HG03175 (cell line): ENCODE measurements around the gene FOXQ1.

Source experiments
- ATAC-seq: cut with Tn5 transposase; IDR thresholded peaks from one replicate; pipeline ENCODE4 v1.9.1; 2021; ENCODE audit warnings: mild to moderate bottlenecking, moderate library complexity; ENCODE audit not compliant: unreplicated experiment

The FOXQ1 gene

GRCh38 chr6:1311400-1312202 is at the start of gene FOXQ1:
Gene FOXQ1 (plus strand): TSS chr6:1312098. CDS start chr6:1312705, 607 bp downstream.
- no peak for ATAC-seq

DNA sequence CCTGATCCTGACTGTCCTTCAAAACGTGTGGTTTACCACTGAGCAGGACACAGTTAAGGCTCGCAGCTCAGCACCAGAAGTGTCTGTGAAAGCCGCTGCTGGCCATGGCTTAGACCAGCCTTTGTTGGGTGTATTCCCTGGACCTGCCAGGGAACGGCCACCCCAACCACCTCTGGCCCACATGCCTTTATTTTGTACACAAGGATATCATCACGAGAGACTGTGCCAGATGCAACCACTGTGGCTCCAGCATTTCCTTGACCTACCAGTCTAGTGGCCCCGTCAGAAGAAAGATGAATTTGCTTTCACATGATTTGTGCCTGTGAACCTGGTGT is 49.2 kb upstream of the FOXQ1 start:
- no peak for ATAC-seq

- ATAC-seq, result no peak
Measured at GRCh38 chr6:1263039-1263849, 48.7 kb upstream of the FOXQ1 start.

DNA sequence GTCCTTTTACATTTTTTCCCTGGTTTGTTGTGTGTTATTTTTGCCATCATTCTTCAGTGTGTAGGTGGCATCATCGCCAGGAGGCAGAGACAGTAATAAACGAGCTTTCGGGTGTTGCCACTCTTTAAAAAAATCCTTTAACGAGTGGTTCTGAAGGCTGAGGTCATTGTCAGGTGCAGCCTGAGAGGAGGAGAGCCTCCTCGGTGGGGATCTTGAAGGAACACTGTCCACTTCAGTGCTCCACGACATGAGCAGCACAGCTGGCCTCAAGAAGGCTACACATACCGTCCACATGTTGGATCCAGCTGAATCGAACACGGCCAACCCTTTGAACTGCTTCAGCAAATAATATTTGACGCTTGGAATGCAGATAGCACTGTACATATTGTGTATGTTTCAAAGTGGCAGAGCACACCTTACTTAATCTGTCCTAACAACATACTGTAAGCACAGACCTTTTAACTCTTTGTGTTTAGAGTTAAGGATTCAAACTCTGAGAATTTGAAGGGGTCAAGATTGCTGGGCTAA is 48.0 kb upstream of the FOXQ1 start:
- no peak for ATAC-seq

GRCh38 chr6:1264619-1265445 is 47.1 kb upstream of the FOXQ1 start:
- ATAC-seq, result no peak

GRCh38 chr6:1266686-1267056 is 45.2 kb upstream of the FOXQ1 start:
- ATAC-seq, result no peak

DNA sequence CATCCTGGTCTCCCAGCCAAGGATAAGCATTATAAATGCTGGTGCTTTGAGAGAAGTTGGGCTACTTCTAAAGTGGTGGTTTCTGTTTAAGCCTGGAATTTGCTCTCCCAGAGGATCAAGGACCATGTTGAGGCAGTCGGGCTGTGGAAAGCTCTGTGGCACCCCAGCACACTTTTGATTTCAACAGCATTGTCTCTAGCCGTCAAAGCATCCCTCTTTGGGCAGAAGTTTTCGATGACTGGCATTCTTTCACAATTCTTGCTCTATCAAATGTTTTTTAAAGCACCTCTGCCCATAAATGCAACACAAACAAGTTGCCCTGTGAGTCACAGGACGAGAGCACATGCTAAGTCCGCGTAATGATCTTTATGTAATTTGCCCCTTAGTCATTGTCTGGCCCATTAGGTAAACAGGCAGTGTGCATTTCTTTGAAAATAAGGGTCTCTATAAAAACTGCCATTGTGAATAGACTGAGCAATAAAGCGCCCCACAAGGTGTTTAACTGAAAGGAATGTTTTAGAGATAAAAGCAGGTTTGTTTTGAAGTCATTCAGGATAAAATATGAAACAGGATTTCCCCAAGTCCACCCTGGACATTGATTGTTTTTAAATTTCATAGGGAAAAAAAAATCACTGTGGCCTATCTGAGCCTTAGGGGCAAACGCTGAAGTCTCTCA is 44.7 kb upstream of the FOXQ1 start:
- no peak for ATAC-seq

GRCh38 chr6:1267790-1268762 is 43.8 kb upstream of the FOXQ1 start:
- no peak for ATAC-seq

- ATAC-seq, result no peak
Measured at GRCh38 chr6:1271071-1271763, 40.7 kb upstream of the FOXQ1 start.

- ATAC-seq, result no peak
Measured at GRCh38 chr6:1278061-1278720, 33.7 kb upstream of the FOXQ1 start.

- ATAC-seq, result no peak
Measured at GRCh38 chr6:1279065-1279464, 32.8 kb upstream of the FOXQ1 start.

GRCh38 chr6:1280666-1281300 is 31.1 kb upstream of the FOXQ1 start:
- no peak for ATAC-seq

GRCh38 chr6:1281746-1282145 is 30.2 kb upstream of the FOXQ1 start:
- no peak for ATAC-seq

DNA sequence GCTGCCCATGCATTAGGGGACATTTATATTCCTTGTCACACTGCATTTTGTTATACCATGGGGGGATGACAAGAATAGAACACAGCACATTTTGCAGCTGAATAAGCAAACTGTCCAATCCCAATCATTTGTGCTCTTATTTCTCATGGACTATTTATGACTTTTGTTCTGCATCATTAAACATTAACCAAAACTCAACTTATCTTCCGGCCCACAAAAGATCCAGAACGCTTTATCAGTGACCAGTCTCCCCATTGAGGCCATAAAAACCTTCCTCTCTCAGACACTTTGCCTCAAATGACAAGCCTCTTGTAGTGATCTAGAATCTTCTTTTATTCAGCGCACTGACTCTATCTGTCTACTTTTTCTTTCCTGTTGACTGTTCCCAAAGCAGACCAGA is 28.4 kb upstream of the FOXQ1 start:
- ATAC-seq, result no peak

DNA sequence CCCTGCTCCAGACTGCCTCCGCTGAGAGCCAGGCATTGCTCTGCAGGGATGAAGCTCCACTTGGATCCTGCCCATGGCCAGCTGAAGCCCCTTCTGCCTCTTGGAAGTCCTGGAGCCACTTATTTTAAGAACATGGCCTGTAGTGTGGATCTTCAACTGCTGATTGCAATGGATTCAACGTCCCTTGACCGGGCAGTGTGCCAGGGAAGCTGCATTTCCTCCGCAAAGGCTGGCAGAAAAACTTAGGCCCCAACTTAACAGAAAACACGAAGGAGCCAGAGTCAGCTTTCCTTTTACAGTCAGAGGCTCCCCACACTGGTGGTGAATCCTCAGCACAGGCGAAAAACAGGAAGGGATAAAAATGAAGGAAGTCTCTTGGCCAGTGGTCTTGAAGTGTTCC is 26.3 kb upstream of the FOXQ1 start:
- ATAC-seq, result no peak

GRCh38 chr6:1285956-1286355 is 25.9 kb upstream of the FOXQ1 start:
- no peak for ATAC-seq

DNA sequence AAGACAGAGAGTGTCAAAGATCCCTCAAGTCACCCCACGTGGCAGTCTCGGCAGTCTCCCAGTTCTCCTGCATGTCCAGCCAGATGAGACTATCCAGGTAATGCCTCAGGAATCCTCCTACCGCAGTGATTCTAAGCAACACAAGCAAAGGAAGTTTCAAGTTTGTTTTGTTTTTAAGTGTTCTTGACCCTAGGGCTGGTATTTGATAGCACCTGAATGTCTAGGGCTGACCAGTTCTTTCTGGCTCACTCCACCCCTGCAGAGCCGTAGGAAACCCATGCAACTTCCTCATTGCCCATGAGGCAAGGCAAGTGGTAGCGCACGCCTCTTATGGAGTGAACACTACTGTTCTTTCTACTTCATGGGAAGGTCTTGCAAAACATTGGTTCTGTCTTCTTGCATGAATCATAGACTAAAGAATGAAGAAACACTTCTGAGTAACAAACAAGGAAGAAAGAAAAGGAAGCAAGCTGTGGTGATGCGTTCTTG is 24.8 kb upstream of the FOXQ1 start:
- no peak for ATAC-seq

- no peak for ATAC-seq
Measured at GRCh38 chr6:1290086-1290485, 21.8 kb upstream of the FOXQ1 start.
